Measurements from ENCODE around the gene MBOAT2. TPM values are rescaled to one million over a fixed set of nuclear protein-coding genes. Genes with fewer than 3 reads are reported as not detected.

MBOAT2 gene
- total and polyA plus RNA-seq, 2 of the 13 experiments (the other 11 are each of a cell fraction or from before 2014, with no cell fraction given) = 0.11 to 0.36 TPM

DNA sequence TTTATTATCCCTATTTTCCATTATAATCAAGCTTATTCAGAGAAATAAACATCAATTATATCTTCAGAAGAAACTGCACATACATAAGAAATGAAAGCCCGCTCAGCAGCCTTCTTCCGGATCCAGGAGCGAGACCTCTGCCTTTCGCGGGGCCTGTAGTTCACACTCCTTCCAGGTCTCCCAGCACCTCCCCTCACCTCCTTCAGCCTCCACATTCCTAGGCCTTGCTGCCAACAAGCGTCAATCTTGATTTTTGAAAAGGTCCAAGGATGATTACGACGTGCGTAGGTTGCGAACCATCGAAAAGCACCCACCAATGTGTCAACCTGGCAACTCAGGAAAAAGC lies 165.7 kb downstream of the MBOAT2 start (continued):
- TF ChIP-seq, protein P1, sequence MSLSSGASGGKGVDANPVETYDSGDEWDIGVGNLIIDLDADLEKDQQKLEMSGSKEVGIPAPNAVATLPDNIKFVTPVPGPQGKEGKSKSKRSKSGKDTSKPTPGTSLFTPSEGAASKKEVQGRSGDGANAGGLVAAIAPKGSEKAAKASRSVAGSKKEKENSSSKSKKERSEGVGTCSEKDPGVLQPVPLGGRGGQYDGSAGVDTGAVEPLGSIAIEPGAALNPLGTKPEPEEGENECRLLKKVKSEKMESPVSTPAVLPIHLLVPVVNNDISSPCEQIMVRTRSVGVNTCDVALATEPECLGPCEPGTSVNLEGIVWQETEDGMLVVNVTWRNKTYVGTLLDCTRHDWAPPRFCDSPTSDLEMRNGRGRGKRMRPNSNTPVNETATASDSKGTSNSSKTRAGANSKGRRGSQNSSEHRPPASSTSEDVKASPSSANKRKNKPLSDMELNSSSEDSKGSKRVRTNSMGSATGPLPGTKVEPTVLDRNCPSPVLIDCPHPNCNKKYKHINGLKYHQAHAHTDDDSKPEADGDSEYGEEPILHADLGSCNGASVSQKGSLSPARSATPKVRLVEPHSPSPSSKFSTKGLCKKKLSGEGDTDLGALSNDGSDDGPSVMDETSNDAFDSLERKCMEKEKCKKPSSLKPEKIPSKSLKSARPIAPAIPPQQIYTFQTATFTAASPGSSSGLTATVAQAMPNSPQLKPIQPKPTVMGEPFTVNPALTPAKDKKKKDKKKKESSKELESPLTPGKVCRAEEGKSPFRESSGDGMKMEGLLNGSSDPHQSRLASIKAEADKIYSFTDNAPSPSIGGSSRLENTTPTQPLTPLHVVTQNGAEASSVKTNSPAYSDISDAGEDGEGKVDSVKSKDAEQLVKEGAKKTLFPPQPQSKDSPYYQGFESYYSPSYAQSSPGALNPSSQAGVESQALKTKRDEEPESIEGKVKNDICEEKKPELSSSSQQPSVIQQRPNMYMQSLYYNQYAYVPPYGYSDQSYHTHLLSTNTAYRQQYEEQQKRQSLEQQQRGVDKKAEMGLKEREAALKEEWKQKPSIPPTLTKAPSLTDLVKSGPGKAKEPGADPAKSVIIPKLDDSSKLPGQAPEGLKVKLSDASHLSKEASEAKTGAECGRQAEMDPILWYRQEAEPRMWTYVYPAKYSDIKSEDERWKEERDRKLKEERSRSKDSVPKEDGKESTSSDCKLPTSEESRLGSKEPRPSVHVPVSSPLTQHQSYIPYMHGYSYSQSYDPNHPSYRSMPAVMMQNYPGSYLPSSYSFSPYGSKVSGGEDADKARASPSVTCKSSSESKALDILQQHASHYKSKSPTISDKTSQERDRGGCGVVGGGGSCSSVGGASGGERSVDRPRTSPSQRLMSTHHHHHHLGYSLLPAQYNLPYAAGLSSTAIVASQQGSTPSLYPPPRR (CRISPR knock-in tag; IDR thresholded peaks at IDR 0.05; ENCODE audit: borderline replicate concordance) = no peak; the same call in 1 of the 2 replicates
- TF ChIP-seq, protein P2, sequence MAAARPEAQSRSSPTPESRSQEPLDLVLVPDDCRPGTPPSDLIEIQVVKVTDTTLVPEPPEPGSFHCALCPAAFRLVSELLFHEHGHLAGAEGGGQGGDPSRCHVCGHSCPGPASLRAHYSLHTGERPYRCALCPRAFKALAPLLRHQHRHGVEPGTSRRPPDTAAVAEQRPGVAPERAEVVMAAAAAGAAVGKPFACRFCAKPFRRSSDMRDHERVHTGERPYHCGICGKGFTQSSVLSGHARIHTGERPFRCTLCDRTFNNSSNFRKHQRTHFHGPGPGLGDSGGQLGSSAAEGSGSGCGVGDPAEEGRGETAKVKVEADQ (CRISPR knock-in tag; IDR thresholded peaks at IDR 0.05; ENCODE audit: borderline replicate concordance) = 0 out of 2 replicates have a peak, but pooled peaks have one; percentile 31
- TF ChIP-seq HOXA9 (CRISPR knock-in tag; IDR thresholded peaks at IDR 0.05; ENCODE audit: borderline replicate concordance) (no peak), NCOA1 (CRISPR knock-in tag; IDR thresholded peaks at IDR 0.05) (no peak), ZNF350 (CRISPR knock-in tag; IDR thresholded peaks at IDR 0.05; ENCODE audit: borderline replicate concordance, low read depth) (0 out of 2 replicates have a peak, but pooled peaks have one; percentile 8)

All from HepG2 (cell line).